GM23338 (cell line): Measurements from ENCODE around the gene METTL5. TPM values are rescaled to one million over a fixed set of nuclear protein-coding genes. Genes with fewer than 3 reads are reported as not detected.

ENCODE experiments used
- ATAC-seq: fragments of 200-7000 bp; cut with Tn5 transposase; 3 replicates; pipeline ENCODE4 v1.9.1; 2020
- DNase-seq: peaks from one replicate; pipeline ENCODE4 v3.0.0-alpha.2; 2015; ENCODE audit warnings: low spot score
- H2AFZ ChIP-seq: fragments of 200-600 bp; sonication (generic); 2 replicates; pipeline ENCODE4 v1.8.0; 2016; ENCODE audit warnings: antibody characterized with exemption, mild to moderate bottlenecking, moderate library complexity
- H3F3A ChIP-seq: fragments of 200-600 bp; sonication (generic); replicated peaks from 2 replicates; pipeline ENCODE4 v1.8.0; 2017; ENCODE audit warnings: antibody characterized with exemption, mixed run types, low read depth
- H3K27ac ChIP-seq: fragments of 200-600 bp; sonication (generic); 2 replicates; pipeline ENCODE4 v1.6.1; 2016; ENCODE audit warnings: low read depth
- H3K27me3 ChIP-seq: fragments of 200-600 bp; sonication (generic); 2 replicates; pipeline ENCODE4 v1.8.0; 2016; ENCODE audit warnings: mild to moderate bottlenecking, mixed run types, moderate library complexity; ENCODE audit not compliant: insufficient read depth
- H3K36me3 ChIP-seq: fragments of 200-600 bp; sonication (generic); 2 replicates; pipeline ENCODE4 v1.8.0; 2016; ENCODE audit warnings: mild to moderate bottlenecking; ENCODE audit not compliant: insufficient read depth
- H3K4me1 ChIP-seq: fragments of 200-600 bp; sonication (generic); 2 replicates; pipeline ENCODE4 v1.8.0; 2016; ENCODE audit warnings: mild to moderate bottlenecking, moderate library complexity; ENCODE audit not compliant: insufficient read depth
- H3K4me2 ChIP-seq: fragments of 200-600 bp; sonication (generic); 2 replicates; pipeline ENCODE4 v1.7.1; 2017; ENCODE audit warnings: mixed run types
- H3K4me3 ChIP-seq: fragments of 200-600 bp; sonication (generic); 2 replicates; pipeline ENCODE4 v1.6.1; 2016; ENCODE audit warnings: mixed run types
- H3K79me2 ChIP-seq: fragments of 200-600 bp; sonication (generic); replicated peaks from 2 replicates; pipeline ENCODE4 v1.8.0; 2017; ENCODE audit warnings: mild to moderate bottlenecking; ENCODE audit not compliant: insufficient read depth
- H3K9me2 ChIP-seq: fragments of 200-600 bp; sonication (generic); 2 replicates; pipeline ENCODE4 v1.8.0; 2017; ENCODE audit not compliant: insufficient read depth
- H4K20me1 ChIP-seq: fragments of 200-600 bp; sonication (generic); replicated peaks from 2 replicates; pipeline ENCODE4 v1.8.0; 2017; ENCODE audit warnings: mild to moderate bottlenecking; ENCODE audit not compliant: insufficient read depth
- H3K27ac Mint-ChIP-seq: 2 replicates; pipeline ENCODE4 v1.8.0; 2020; ENCODE audit warnings: inconsistent platforms, mild to moderate bottlenecking, moderate library complexity, mixed read lengths
- H3K27me3 Mint-ChIP-seq: 3 replicates; pipeline ENCODE4 v1.8.0; 2022; ENCODE audit warnings: low read depth, mild to moderate bottlenecking, moderate library complexity, mixed read lengths, inconsistent platforms; ENCODE audit not compliant: insufficient read depth, poor library complexity
- H3K36me3 Mint-ChIP-seq: 3 replicates; pipeline ENCODE4 v1.8.0; 2021; ENCODE audit warnings: low read depth, mild to moderate bottlenecking, inconsistent platforms, moderate library complexity, mixed read lengths
- H3K4me1 Mint-ChIP-seq: 3 replicates; pipeline ENCODE4 v1.8.0; 2020; ENCODE audit warnings: mild to moderate bottlenecking, inconsistent platforms, mixed read lengths
- H3K4me3 Mint-ChIP-seq: 3 replicates; pipeline ENCODE4 v1.8.0; 2021; ENCODE audit warnings: moderate library complexity, mild to moderate bottlenecking, inconsistent platforms, mixed read lengths
- H3K9me3 Mint-ChIP-seq: 3 replicates; pipeline ENCODE4 v1.8.0; 2020; ENCODE audit warnings: moderate library complexity, mild to moderate bottlenecking, inconsistent platforms, mixed read lengths
- CREB1 ChIP-seq: fragments of 250-450 bp; sonication (Bioruptor Pico); IDR thresholded peaks from 2 replicates; pipeline ENCODE4 v1.5.0; 2020; ENCODE audit warnings: low read depth, mild to moderate bottlenecking, moderate library complexity
- EZH2 ChIP-seq: fragments of 200-600 bp; sonication (generic); IDR thresholded peaks from one replicate; pipeline ENCODE4 v1.8.0; 2017; ENCODE audit warnings: antibody characterized with exemption, mild to moderate bottlenecking, low read depth; ENCODE audit not compliant: unreplicated experiment
- EZH2phosphoT487 ChIP-seq: fragments of 200-600 bp; sonication (generic); IDR thresholded peaks from one replicate; pipeline ENCODE4 v1.8.1; 2018; ENCODE audit warnings: antibody characterized with exemption; ENCODE audit not compliant: unreplicated experiment
- JUNB ChIP-seq: IDR thresholded peaks from one replicate; pipeline ENCODE4 v1.6.1; 2016; ENCODE audit warnings: antibody characterized with exemption; ENCODE audit not compliant: unreplicated experiment
- NANOG ChIP-seq: IDR thresholded peaks from 2 replicates; pipeline ENCODE4 v1.6.1; 2016; ENCODE audit warnings: antibody characterized with exemption, borderline replicate concordance
- POLR2AphosphoS5 ChIP-seq: IDR thresholded peaks from 2 replicates; pipeline ENCODE4 v1.6.1; 2016; ENCODE audit warnings: antibody characterized with exemption, low read depth
- STAT1 ChIP-seq: IDR thresholded peaks from one replicate; pipeline ENCODE4 v1.6.1; 2016; ENCODE audit warnings: antibody characterized with exemption; ENCODE audit not compliant: unreplicated experiment
- ZNF114 ChIP-seq: fragments of 250-450 bp; sonication (Bioruptor Pico); IDR thresholded peaks from 2 replicates; pipeline ENCODE4 v1.5.0; 2020; ENCODE audit warnings: mild to moderate bottlenecking, moderate library complexity
- ZNF331 ChIP-seq: fragments of 250-450 bp; sonication (Bioruptor Pico); IDR thresholded peaks from 2 replicates; pipeline ENCODE4 v1.5.0; 2020; ENCODE audit warnings: low read depth, mild to moderate bottlenecking, moderate library complexity
- polyA plus RNA-seq: library from polyadenylated mRNA; unstranded; fragments of >200 nt; fragmentation: Nextera tagmentation; extraction: Ambion mirVana; gene quantifications from 2 replicates; pipeline ENCODE4 v1.2.1, GENCODE V29; 2016
- total RNA-seq: library from RNA; depleted of rRNA; stranded (reverse); fragments of >200 nt; shearing (Covaris generic); gene quantifications from 2 replicates; pipeline ENCODE4 v1.2.3, GENCODE V29; 2014
- TF ChIP-seq, protein P1 (sequence below), 2 experiments: fragments of 200-600 bp in 1 of 2; sonication (generic) in 1 of 2; conservative IDR thresholded peaks; 2 replicates each; pipeline versions ENCODE4 v1.5.1 to v1.6.1; 2016 to 2017; ENCODE audit warnings: antibody characterized with exemption in 2 of 2, low read depth in 2 of 2, mild to moderate bottlenecking in 2 of 2, moderate library complexity in 1 of 2
- TF ChIP-seq, protein P2 (sequence below): IDR thresholded peaks from one replicate; pipeline ENCODE4 v1.6.1; 2018; ENCODE audit warnings: antibody characterized with exemption; ENCODE audit not compliant: unreplicated experiment
- TF ChIP-seq, protein P3 (sequence below): fragments of 250-450 bp; sonication (Bioruptor Pico); IDR thresholded peaks from 2 replicates; pipeline ENCODE4 v1.5.0; 2020; ENCODE audit warnings: mild to moderate bottlenecking, moderate library complexity

Gene METTL5
- total and polyA plus RNA-seq, 2 experiments from 2014 or later, result 74.8 to 233 TPM

DNA sequence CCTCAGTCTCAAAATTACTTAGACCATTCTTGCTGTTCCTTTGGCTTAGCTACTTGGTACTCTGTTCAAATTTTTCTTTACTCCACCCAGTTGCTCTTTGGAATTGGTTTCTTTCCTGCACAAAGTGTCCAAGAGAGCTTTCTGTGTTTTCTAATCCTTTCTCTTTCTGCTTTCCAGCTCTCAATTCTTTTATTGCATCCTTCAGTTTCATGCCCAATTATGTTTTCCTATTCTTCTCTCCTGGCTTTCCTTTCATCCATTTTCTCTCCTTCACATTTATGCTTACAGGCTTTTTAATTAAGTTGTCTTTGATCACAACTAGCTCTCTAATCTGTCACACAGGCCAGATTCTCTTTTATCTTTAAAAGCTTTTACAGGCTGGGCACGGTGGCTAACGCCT is 40.8 kb upstream of the METTL5 start:
- Mint-ChIP-seq H3K36me3 (peaks cover 3% of the 10 kb centered on the region; the same call in 1 of the 3 replicates), H3K4me3 (no peak overlapping the region), H3K9me3 (no peaks in the 10 kb centered on the region), H3K4me1 (peaks cover 33% of the 10 kb centered on the region), H3K27me3 (peaks cover 5% of the 10 kb centered on the region), H3K27ac (no peak overlapping the region)
- TF ChIP-seq JUNB (no peak), NANOG (no peak), STAT1 (no peak), ZNF114 (CRISPR knock-in tag) (no peak), CREB1 (CRISPR knock-in tag) (no peak), EZH2phosphoT487 (no peak), EZH2 (no peak), ZNF331 (CRISPR knock-in tag) (no peak), POLR2AphosphoS5 (no peak)
- TF ChIP-seq, protein P1, sequence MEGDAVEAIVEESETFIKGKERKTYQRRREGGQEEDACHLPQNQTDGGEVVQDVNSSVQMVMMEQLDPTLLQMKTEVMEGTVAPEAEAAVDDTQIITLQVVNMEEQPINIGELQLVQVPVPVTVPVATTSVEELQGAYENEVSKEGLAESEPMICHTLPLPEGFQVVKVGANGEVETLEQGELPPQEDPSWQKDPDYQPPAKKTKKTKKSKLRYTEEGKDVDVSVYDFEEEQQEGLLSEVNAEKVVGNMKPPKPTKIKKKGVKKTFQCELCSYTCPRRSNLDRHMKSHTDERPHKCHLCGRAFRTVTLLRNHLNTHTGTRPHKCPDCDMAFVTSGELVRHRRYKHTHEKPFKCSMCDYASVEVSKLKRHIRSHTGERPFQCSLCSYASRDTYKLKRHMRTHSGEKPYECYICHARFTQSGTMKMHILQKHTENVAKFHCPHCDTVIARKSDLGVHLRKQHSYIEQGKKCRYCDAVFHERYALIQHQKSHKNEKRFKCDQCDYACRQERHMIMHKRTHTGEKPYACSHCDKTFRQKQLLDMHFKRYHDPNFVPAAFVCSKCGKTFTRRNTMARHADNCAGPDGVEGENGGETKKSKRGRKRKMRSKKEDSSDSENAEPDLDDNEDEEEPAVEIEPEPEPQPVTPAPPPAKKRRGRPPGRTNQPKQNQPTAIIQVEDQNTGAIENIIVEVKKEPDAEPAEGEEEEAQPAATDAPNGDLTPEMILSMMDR (conservative IDR thresholded peaks at IDR 0.05; ENCODE audit: low read depth in 2 of 2), result no peak
- TF ChIP-seq, protein P2, sequence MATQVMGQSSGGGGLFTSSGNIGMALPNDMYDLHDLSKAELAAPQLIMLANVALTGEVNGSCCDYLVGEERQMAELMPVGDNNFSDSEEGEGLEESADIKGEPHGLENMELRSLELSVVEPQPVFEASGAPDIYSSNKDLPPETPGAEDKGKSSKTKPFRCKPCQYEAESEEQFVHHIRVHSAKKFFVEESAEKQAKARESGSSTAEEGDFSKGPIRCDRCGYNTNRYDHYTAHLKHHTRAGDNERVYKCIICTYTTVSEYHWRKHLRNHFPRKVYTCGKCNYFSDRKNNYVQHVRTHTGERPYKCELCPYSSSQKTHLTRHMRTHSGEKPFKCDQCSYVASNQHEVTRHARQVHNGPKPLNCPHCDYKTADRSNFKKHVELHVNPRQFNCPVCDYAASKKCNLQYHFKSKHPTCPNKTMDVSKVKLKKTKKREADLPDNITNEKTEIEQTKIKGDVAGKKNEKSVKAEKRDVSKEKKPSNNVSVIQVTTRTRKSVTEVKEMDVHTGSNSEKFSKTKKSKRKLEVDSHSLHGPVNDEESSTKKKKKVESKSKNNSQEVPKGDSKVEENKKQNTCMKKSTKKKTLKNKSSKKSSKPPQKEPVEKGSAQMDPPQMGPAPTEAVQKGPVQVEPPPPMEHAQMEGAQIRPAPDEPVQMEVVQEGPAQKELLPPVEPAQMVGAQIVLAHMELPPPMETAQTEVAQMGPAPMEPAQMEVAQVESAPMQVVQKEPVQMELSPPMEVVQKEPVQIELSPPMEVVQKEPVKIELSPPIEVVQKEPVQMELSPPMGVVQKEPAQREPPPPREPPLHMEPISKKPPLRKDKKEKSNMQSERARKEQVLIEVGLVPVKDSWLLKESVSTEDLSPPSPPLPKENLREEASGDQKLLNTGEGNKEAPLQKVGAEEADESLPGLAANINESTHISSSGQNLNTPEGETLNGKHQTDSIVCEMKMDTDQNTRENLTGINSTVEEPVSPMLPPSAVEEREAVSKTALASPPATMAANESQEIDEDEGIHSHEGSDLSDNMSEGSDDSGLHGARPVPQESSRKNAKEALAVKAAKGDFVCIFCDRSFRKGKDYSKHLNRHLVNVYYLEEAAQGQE, result no peak
- TF ChIP-seq, protein P3, sequence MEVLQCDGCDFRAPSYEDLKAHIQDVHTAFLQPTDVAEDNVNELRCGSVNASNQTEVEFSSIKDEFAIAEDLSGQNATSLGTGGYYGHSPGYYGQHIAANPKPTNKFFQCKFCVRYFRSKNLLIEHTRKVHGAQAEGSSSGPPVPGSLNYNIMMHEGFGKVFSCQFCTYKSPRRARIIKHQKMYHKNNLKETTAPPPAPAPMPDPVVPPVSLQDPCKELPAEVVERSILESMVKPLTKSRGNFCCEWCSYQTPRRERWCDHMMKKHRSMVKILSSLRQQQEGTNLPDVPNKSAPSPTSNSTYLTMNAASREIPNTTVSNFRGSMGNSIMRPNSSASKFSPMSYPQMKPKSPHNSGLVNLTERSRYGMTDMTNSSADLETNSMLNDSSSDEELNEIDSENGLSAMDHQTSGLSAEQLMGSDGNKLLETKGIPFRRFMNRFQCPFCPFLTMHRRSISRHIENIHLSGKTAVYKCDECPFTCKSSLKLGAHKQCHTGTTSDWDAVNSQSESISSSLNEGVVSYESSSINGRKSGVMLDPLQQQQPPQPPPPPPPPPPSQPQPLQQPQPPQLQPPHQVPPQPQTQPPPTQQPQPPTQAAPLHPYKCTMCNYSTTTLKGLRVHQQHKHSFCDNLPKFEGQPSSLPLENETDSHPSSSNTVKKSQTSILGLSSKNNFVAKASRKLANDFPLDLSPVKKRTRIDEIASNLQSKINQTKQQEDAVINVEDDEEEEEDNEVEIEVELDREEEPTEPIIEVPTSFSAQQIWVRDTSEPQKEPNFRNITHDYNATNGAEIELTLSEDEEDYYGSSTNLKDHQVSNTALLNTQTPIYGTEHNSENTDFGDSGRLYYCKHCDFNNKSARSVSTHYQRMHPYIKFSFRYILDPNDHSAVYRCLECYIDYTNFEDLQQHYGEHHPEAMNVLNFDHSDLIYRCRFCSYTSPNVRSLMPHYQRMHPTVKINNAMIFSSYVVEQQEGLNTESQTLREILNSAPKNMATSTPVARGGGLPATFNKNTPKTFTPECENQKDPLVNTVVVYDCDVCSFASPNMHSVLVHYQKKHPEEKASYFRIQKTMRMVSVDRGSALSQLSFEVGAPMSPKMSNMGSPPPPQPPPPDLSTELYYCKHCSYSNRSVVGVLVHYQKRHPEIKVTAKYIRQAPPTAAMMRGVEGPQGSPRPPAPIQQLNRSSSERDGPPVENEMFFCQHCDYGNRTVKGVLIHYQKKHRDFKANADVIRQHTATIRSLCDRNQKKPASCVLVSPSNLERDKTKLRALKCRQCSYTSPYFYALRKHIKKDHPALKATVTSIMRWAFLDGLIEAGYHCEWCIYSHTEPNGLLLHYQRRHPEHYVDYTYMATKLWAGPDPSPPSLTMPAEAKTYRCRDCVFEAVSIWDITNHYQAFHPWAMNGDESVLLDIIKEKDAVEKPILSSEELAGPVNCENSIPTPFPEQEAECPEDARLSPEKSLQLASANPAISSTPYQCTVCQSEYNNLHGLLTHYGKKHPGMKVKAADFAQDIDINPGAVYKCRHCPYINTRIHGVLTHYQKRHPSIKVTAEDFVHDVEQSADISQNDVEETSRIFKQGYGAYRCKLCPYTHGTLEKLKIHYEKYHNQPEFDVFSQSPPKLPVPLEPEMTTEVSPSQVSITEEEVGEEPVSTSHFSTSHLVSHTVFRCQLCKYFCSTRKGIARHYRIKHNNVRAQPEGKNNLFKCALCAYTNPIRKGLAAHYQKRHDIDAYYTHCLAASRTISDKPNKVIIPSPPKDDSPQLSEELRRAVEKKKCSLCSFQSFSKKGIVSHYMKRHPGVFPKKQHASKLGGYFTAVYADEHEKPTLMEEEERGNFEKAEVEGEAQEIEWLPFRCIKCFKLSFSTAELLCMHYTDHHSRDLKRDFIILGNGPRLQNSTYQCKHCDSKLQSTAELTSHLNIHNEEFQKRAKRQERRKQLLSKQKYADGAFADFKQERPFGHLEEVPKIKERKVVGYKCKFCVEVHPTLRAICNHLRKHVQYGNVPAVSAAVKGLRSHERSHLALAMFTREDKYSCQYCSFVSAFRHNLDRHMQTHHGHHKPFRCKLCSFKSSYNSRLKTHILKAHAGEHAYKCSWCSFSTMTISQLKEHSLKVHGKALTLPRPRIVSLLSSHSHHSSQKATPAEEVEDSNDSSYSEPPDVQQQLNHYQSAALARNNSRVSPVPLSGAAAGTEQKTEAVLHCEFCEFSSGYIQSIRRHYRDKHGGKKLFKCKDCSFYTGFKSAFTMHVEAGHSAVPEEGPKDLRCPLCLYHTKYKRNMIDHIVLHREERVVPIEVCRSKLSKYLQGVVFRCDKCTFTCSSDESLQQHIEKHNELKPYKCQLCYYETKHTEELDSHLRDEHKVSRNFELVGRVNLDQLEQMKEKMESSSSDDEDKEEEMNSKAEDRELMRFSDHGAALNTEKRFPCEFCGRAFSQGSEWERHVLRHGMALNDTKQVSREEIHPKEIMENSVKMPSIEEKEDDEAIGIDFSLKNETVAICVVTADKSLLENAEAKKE (CRISPR knock-in tag), result no peak
- H4K20me1 ChIP-seq, result no peaks in the 10 kb centered on the region
- H3K9me2 ChIP-seq, result no peaks in the 10 kb centered on the region
- no peak overlapping the region for H3K27ac ChIP-seq
- H3K4me2 ChIP-seq, result no peak overlapping the region
- peaks cover 32% of the 10 kb centered on the region for H3K4me1 ChIP-seq
- no peaks in the 10 kb centered on the region for H3K36me3 ChIP-seq
- DNase-seq (no peak), ATAC-seq (no peak)
- H3K27me3 ChIP-seq, result no peaks in the 10 kb centered on the region
- no peak overlapping the region for H2AFZ ChIP-seq
- H3K4me3 ChIP-seq, result no peak overlapping the region
- peaks cover 53% of the 10 kb centered on the region for H3K79me2 ChIP-seq
- no peaks in the 10 kb centered on the region for H3F3A ChIP-seq
